H9 (cell line): ENCODE results near the gene ARHGEF2. TPM values are rescaled to one million over a fixed set of nuclear protein-coding genes. Genes with fewer than 3 reads are reported as not detected.

ENCODE experiments used
- DNase-seq: peaks from one replicate; pipeline ENCODE4 v3.0.0-alpha.2; 2017
- H2AFZ ChIP-seq: one replicate; pipeline ENCODE4 v1.6.1; 2013; ENCODE audit warnings: mild to moderate bottlenecking, low read length, control low read depth, moderate library complexity
- H2AK5ac ChIP-seq: 2 replicates; pipeline ENCODE4 v1.6.1; 2013; ENCODE audit warnings: low read length, control low read depth, mixed read lengths; ENCODE audit not compliant: insufficient read length
- H2BK120ac ChIP-seq: one replicate; pipeline ENCODE4 v1.6.1; 2013; ENCODE audit warnings: low read depth, mild to moderate bottlenecking, low read length, control low read depth, inconsistent platforms; ENCODE audit not compliant: poor library complexity, severe bottlenecking
- H2BK12ac ChIP-seq: 2 replicates; pipeline ENCODE4 v1.6.1; 2013; ENCODE audit warnings: low read length, control low read depth, mixed read lengths, low read depth; ENCODE audit not compliant: insufficient read length
- H2BK15ac ChIP-seq: 2 replicates; pipeline ENCODE4 v1.6.1; 2013; ENCODE audit warnings: low read depth, low read length, control low read depth
- H2BK20ac ChIP-seq: one replicate; pipeline ENCODE4 v1.6.1; 2013; ENCODE audit warnings: low read depth, mild to moderate bottlenecking, low read length, control low read depth, inconsistent platforms; ENCODE audit not compliant: poor library complexity, severe bottlenecking
- H2BK5ac ChIP-seq: 2 replicates; pipeline ENCODE4 v1.6.1; 2013; ENCODE audit warnings: low read length, control low read depth, mixed read lengths; ENCODE audit not compliant: insufficient read length
- H3K14ac ChIP-seq: 2 replicates; pipeline ENCODE4 v1.6.1; 2013; ENCODE audit warnings: low read length, control low read depth; ENCODE audit not compliant: insufficient read depth
- H3K18ac ChIP-seq: 2 replicates; pipeline ENCODE4 v1.6.1; 2013; ENCODE audit warnings: low read depth, mild to moderate bottlenecking, mixed read lengths, low read length, control low read depth; ENCODE audit not compliant: insufficient read length
- H3K23ac ChIP-seq: 2 replicates; pipeline ENCODE4 v1.6.1; 2013; ENCODE audit warnings: low read length, control low read depth, mixed read lengths, low read depth; ENCODE audit not compliant: insufficient read length
- H3K23me2 ChIP-seq: 2 replicates; pipeline ENCODE4 v1.6.1; 2013; ENCODE audit warnings: low read depth, mild to moderate bottlenecking, mixed read lengths, low read length, control low read depth; ENCODE audit not compliant: insufficient read length, poor library complexity, severe bottlenecking
- H3K27ac ChIP-seq: 2 replicates; pipeline ENCODE4 v1.5.1; 2013; ENCODE audit warnings: low read length, control low read depth, mixed read lengths, low read depth; ENCODE audit not compliant: insufficient read length
- H3K27me3 ChIP-seq: 2 replicates; pipeline ENCODE4 v1.6.1; 2013; ENCODE audit warnings: low read length, control low read depth, inconsistent platforms; ENCODE audit not compliant: insufficient read depth
- H3K4ac ChIP-seq: 2 replicates; pipeline ENCODE4 v1.6.1; 2013; ENCODE audit warnings: low read depth, mild to moderate bottlenecking, control low read depth, inconsistent platforms, low read length, moderate library complexity
- H3K4me1 ChIP-seq: 2 replicates; pipeline ENCODE4 v1.6.1; 2013; ENCODE audit warnings: low read length, control low read depth, inconsistent platforms; ENCODE audit not compliant: insufficient read depth
- H3K4me2 ChIP-seq: 2 replicates; pipeline ENCODE4 v1.6.1; 2013; ENCODE audit warnings: low read length, control low read depth, mixed read lengths; ENCODE audit not compliant: insufficient read length, insufficient read depth
- H3K56ac ChIP-seq: 2 replicates; pipeline ENCODE4 v1.6.1; 2013; ENCODE audit warnings: low read depth, mild to moderate bottlenecking, mixed read lengths, low read length, control low read depth; ENCODE audit not compliant: insufficient read length
- H3K79me1 ChIP-seq: 2 replicates; pipeline ENCODE4 v1.6.1; 2013; ENCODE audit warnings: low read depth, mild to moderate bottlenecking, moderate library complexity, low read length, control low read depth, inconsistent platforms; ENCODE audit not compliant: insufficient read depth, poor library complexity, severe bottlenecking
- H3K79me2 ChIP-seq: 2 replicates; pipeline ENCODE4 v1.6.1; 2013; ENCODE audit warnings: low read length, control low read depth, inconsistent platforms; ENCODE audit not compliant: insufficient read depth
- H3K9ac ChIP-seq: 2 replicates; pipeline ENCODE4 v1.6.1; 2013; ENCODE audit warnings: low read length, control low read depth, mixed read lengths; ENCODE audit not compliant: insufficient read length; ENCODE audit errors: extremely low read depth
- H3K9me3 ChIP-seq: one replicate; pipeline ENCODE4 v1.6.1; 2013; ENCODE audit warnings: low read depth, low read length, inconsistent platforms; ENCODE audit not compliant: control insufficient read depth
- H3T11ph ChIP-seq: one replicate; pipeline ENCODE4 v1.6.1; 2013; ENCODE audit warnings: mild to moderate bottlenecking, low read length, control low read depth, inconsistent platforms
- H4K20me1 ChIP-seq: one replicate; pipeline ENCODE4 v1.6.1; 2013; ENCODE audit not compliant: control insufficient read depth, insufficient read length, insufficient read depth
- H4K5ac ChIP-seq: 2 replicates; pipeline ENCODE4 v1.6.1; 2013; ENCODE audit warnings: low read depth, mild to moderate bottlenecking, mixed read lengths, low read length, control low read depth; ENCODE audit not compliant: insufficient read length
- H4K8ac ChIP-seq: replicated peaks from 2 replicates; pipeline ENCODE4 v1.6.1; 2013; ENCODE audit warnings: low read length, control low read depth, mixed read lengths, low read depth; ENCODE audit not compliant: insufficient read length
- H4K91ac ChIP-seq: 2 replicates; pipeline ENCODE4 v1.6.1; 2013; ENCODE audit warnings: low read depth, mild to moderate bottlenecking, moderate library complexity, mixed read lengths, low read length, control low read depth; ENCODE audit not compliant: insufficient read length
- H3K27ac Mint-ChIP-seq, 3 experiments: 2 replicates in 2 of 3; 3 replicates in 1 of 3; pipeline ENCODE4 v1.8.0; 2020 to 2021; ENCODE audit warnings: mixed read lengths in 3 of 3, mild to moderate bottlenecking in 1 of 3, moderate library complexity in 1 of 3
- H3K27me3 Mint-ChIP-seq: 2 replicates; pipeline ENCODE4 v1.8.0; 2021; ENCODE audit warnings: low read depth, mild to moderate bottlenecking, moderate library complexity, mixed read lengths
- H3K36me3 Mint-ChIP-seq, 3 experiments: 2 replicates in 2 of 3; 3 replicates in 1 of 3; pipeline ENCODE4 v1.8.0; 2020 to 2021; ENCODE audit warnings: low read depth in 3 of 3, mixed read lengths in 3 of 3; ENCODE audit not compliant: insufficient read depth in 1 of 3
- H3K4me1 Mint-ChIP-seq, 2 experiments: 2 replicates each; pipeline ENCODE4 v1.8.0; 2020; ENCODE audit warnings: mixed read lengths in 2 of 2
- H3K4me3 Mint-ChIP-seq, 2 experiments: 2 replicates in 1 of 2; 3 replicates in 1 of 2; pipeline ENCODE4 v1.8.0; 2020 to 2021; ENCODE audit warnings: mild to moderate bottlenecking in 2 of 2, mixed read lengths in 2 of 2, moderate library complexity in 1 of 2
- H3K9me3 Mint-ChIP-seq, 2 experiments: 2 replicates in 1 of 2; 3 replicates in 1 of 2; pipeline ENCODE4 v1.8.0; 2020; ENCODE audit warnings: mild to moderate bottlenecking in 2 of 2, mixed read lengths in 2 of 2, moderate library complexity in 1 of 2
- CTCF ChIP-seq: fragments of 200-600 bp; sonication (generic); conservative IDR thresholded peaks from 3 replicates; pipeline ENCODE4 v1.8.0; 2021; ENCODE audit warnings: antibody characterized with exemption, mild to moderate bottlenecking
- WGBS: extraction: QIAGEN DNeasy Blood & Tissue Kit; methylation state at CpG from one replicate; pipeline ENCODE4 v1.1.7; 2013; ENCODE audit warnings: missing lambda C conversion rate, low lambda C conversion rate, mixed read lengths; ENCODE audit not compliant: insufficient read length; ENCODE audit errors: extremely low coverage; 5-methylcytosine and 5-hydroxymethylcytosine counted together
- total RNA-seq: library from RNA; stranded (reverse); gene quantifications from 2 replicates; pipeline ENCODE4 v1.2.1, GENCODE V29; 2021

Gene ARHGEF2
- total RNA-seq, 1 experiment from 2014 or later: 111 TPM

- no peaks in the 10 kb centered on the region for H3K79me2 ChIP-seq
- no peaks in the 10 kb centered on the region for H3K4me1 ChIP-seq
- no peak overlapping the region for H2BK12ac ChIP-seq
- DNase-seq: no peak
- H3K4me3 Mint-ChIP-seq: no peak overlapping the region
- no peak overlapping the region for H3K23ac ChIP-seq
- no peak overlapping the region for H3K4me2 ChIP-seq
- H2BK120ac ChIP-seq: no peak overlapping the region
- H3K23me2 ChIP-seq: peaks cover 6% of the 10 kb centered on the region
- TF ChIP-seq CTCF: no peak
- peaks cover 17% of the 10 kb centered on the region in 2 experiments for H3K4me1 Mint-ChIP-seq
- peak overlapping the region in 1 of 3 experiments; percentile 57; a peak in 2 of 7 replicates for H3K27ac Mint-ChIP-seq
- no peak overlapping the region for H2AFZ ChIP-seq
- H4K5ac ChIP-seq: no peak overlapping the region
- no peak overlapping the region for H3K56ac ChIP-seq
- no peak overlapping the region for H3T11ph ChIP-seq
- no peaks in the 10 kb centered on the region for H4K20me1 ChIP-seq
- no peaks in the 10 kb centered on the region for H3K9me3 Mint-ChIP-seq
- no peaks in the 10 kb centered on the region for H3K79me1 ChIP-seq
- H3K27me3 Mint-ChIP-seq: no peaks in the 10 kb centered on the region
- H3K36me3 Mint-ChIP-seq: peaks cover 34 to 79% (median 75%) of the 10 kb centered on the region in 3 experiments; a peak in 6 of 7 replicates
- no peak overlapping the region for H2BK20ac ChIP-seq
- no peak overlapping the region for H2BK5ac ChIP-seq
- no peak overlapping the region for H3K18ac ChIP-seq
- H4K91ac ChIP-seq: no peak overlapping the region
- no peaks in the 10 kb centered on the region; the same call in 1 of the 2 replicates for H3K27me3 ChIP-seq
- no peak overlapping the region for H3K14ac ChIP-seq
- no peak overlapping the region for H3K9ac ChIP-seq
- H3K4ac ChIP-seq: no peak overlapping the region
- H2BK15ac ChIP-seq: no peak overlapping the region
- no CpG with 5 or more reads among the region's 6 CpGs for WGBS
- no peak overlapping the region for H4K8ac ChIP-seq
- H3K27ac ChIP-seq: no peak overlapping the region
- no peak overlapping the region for H2AK5ac ChIP-seq
- no peaks in the 10 kb centered on the region for H3K9me3 ChIP-seq
Measured at GRCh38 chr1:155913969-155914757, 64.2 kb downstream of the ARHGEF2 start.
